Chondrocyte (in vitro differentiated cells): ENCODE measurements around the gene LMF1. TPM values are rescaled to one million over a fixed set of nuclear protein-coding genes. Genes with fewer than 3 reads are reported as not detected.
"Not testable (repeated sequence)": the region's sequence is repeated elsewhere in the genome, so short reads cannot be mapped to it uniquely, and the experiment has no call there.

Source experiments
- DNase-seq: peaks from one replicate; pipeline ENCODE4 v3.0.0; 2021; ENCODE audit warnings: mixed read lengths, low spot score
- H3K27ac Mint-ChIP-seq: one replicate; pipeline ENCODE4 v1.8.0; 2021; ENCODE audit warnings: mild to moderate bottlenecking, moderate library complexity, mixed read lengths; ENCODE audit not compliant: unreplicated experiment
- H3K27me3 Mint-ChIP-seq: 2 replicates; pipeline ENCODE4 v1.8.0; 2021; ENCODE audit warnings: low read depth, mixed read lengths
- H3K36me3 Mint-ChIP-seq: 2 replicates; pipeline ENCODE4 v1.8.0; 2021; ENCODE audit warnings: low read depth, mixed read lengths
- H3K4me1 Mint-ChIP-seq: 2 replicates; pipeline ENCODE4 v1.8.0; 2021; ENCODE audit warnings: low read depth, mild to moderate bottlenecking, mixed read lengths
- H3K4me3 Mint-ChIP-seq: one replicate; pipeline ENCODE4 v1.8.0; 2021; ENCODE audit warnings: mild to moderate bottlenecking, moderate library complexity, mixed read lengths; ENCODE audit not compliant: unreplicated experiment
- H3K9me3 Mint-ChIP-seq: 2 replicates; pipeline ENCODE4 v1.8.0; 2021; ENCODE audit warnings: low read depth, mixed read lengths
- CTCF ChIP-seq: fragments of 200-600 bp; sonication (generic); IDR thresholded peaks from 2 replicates; pipeline ENCODE4 v1.5.0; 2021; ENCODE audit warnings: antibody characterized with exemption, mild to moderate bottlenecking, moderate library complexity
- total RNA-seq: library from RNA; stranded (reverse); gene quantifications from 3 replicates; pipeline ENCODE4 v1.2.1, GENCODE V29; 2021

The LMF1 gene
- total RNA-seq, 1 donor from 2014 or later, result 21.6 TPM

- DNase-seq, result no peak
- Mint-ChIP-seq H3K9me3 (no peaks in the 10 kb centered on the region), H3K4me1 (no peaks in the 10 kb centered on the region), H3K36me3 (no peaks in the 10 kb centered on the region), H3K27me3 (peaks cover 23% of the 10 kb centered on the region), H3K27ac (no peak overlapping the region), H3K4me3 (no peak overlapping the region)
- no peak for TF ChIP-seq CTCF
These were observed 147.9 kb downstream of the LMF1 start for GRCh38 chr16:822909-823297.

GRCh38 chr16:822174-822908, 148.4 kb downstream of the LMF1 start:
- H3K9me3 Mint-ChIP-seq, result no peaks in the 10 kb centered on the region
- no peak overlapping the region for H3K4me3 Mint-ChIP-seq
- H3K27me3 Mint-ChIP-seq, result peaks cover 23% of the 10 kb centered on the region
- no peaks in the 10 kb centered on the region for H3K36me3 Mint-ChIP-seq
- TF ChIP-seq CTCF, result no peak
- H3K27ac Mint-ChIP-seq, result no peak overlapping the region
- no peak for DNase-seq
- H3K4me1 Mint-ChIP-seq, result no peaks in the 10 kb centered on the region

GRCh38 chr16:821751-822150, 149.0 kb downstream of the LMF1 start:
- Mint-ChIP-seq H3K9me3 (no peaks in the 10 kb centered on the region), H3K27me3 (peaks cover 23% of the 10 kb centered on the region), H3K27ac (no peak overlapping the region), H3K36me3 (no peaks in the 10 kb centered on the region), H3K4me1 (no peaks in the 10 kb centered on the region), H3K4me3 (no peak overlapping the region)
- TF ChIP-seq CTCF, result no peak
- no peak for DNase-seq

DNA sequence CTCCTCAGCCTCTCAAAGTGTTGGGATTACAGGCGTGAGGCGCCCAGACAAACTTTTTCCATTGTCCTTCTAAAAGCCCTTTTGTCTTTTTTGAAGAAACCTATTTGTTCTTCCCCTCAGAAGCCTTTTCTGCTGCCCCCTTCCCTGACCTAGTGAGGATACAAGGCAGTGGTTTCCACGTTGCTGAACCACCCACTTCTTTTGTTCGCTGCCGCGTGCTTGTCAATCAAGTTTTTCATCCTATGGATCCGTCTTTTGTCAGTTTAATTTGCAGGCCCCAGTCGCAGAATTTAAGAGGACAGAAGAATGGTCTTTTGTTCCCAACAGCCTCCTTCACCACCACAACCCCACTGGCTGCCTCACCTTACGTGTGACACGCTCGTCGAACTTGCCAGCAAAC, 150.0 kb downstream of the LMF1 start:
- Mint-ChIP-seq H3K27me3 (peaks cover 20% of the 10 kb centered on the region), H3K27ac (no peak overlapping the region), H3K4me3 (no peak overlapping the region), H3K9me3 (no peaks in the 10 kb centered on the region), H3K4me1 (no peaks in the 10 kb centered on the region), H3K36me3 (no peaks in the 10 kb centered on the region)
- no peak for TF ChIP-seq CTCF
- no peak for DNase-seq

DNA sequence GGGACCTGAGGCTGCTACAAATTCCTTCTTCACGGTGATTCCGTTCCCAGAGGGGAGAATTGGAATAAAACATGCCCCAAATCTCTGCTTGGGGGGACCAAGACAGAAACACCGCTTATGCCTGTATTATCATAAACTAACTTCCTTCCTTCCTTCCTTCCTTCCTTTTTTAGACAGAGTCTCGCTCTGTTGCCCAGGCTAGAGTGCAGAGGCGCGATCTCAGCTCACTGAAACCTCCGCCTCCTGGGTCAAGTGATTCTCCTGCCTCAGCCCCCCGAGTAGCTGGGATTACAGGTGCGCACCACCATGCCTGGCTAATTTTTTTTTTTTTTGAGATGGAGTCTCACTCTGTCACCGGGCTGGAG, 150.8 kb downstream of the LMF1 start:
- H3K27ac Mint-ChIP-seq, DNase-seq, H3K36me3 Mint-ChIP-seq, H3K9me3 Mint-ChIP-seq, H3K4me3 Mint-ChIP-seq, H3K4me1 Mint-ChIP-seq: not testable (repeated sequence)
- H3K27me3 Mint-ChIP-seq, result peaks cover 16% of the 10 kb centered on the region
